Left ventricle myocardium inferior (tissue), 1 donor: Measurements from ENCODE around the gene FAU. TPM values are rescaled to one million over a fixed set of nuclear protein-coding genes. Genes with fewer than 3 reads are reported as not detected.
"Not testable (repeated sequence)": the region's sequence is repeated elsewhere in the genome, so short reads cannot be mapped to it uniquely, and the experiment has no call there.

Experiments
- DNase-seq: peaks from one replicate; pipeline ENCODE4 v3.0.0-alpha.2; 2020
- H3K27ac ChIP-seq: fragments of 200-600 bp; replicated peaks from 2 replicates; pipeline ENCODE4 v1.8.0; 2021
- H3K27me3 ChIP-seq: fragments of 200-600 bp; 2 replicates; pipeline ENCODE4 v1.8.0; 2021; ENCODE audit warnings: low read depth
- H3K36me3 ChIP-seq: fragments of 200-600 bp; 2 replicates; pipeline ENCODE4 v1.8.0; 2021
- H3K4me1 ChIP-seq: fragments of 200-600 bp; 2 replicates; pipeline ENCODE4 v1.8.0; 2021
- H3K4me3 ChIP-seq: fragments of 200-600 bp; 2 replicates; pipeline ENCODE4 v1.8.0; 2021; ENCODE audit warnings: mild to moderate bottlenecking, moderate library complexity
- H3K9me3 ChIP-seq: fragments of 200-600 bp; replicated peaks from 2 replicates; pipeline ENCODE4 v1.8.0; 2021
- intact Hi-C: fragments of 100-400 bp; cut with micrococcal nuclease; formaldehyde crosslinking; loops from one replicate; pipeline ENCODE4 v1.11.0; 2022
- total RNA-seq: library from RNA; stranded (reverse); fragmentation: NEBNext Ultra II Directional; extraction: Animal tissue kit (Norgen Biotek cat#: 25700); gene quantifications from one replicate; pipeline ENCODE4 v1.2.1, GENCODE V29; 2021
- TF ChIP-seq, protein P1 (sequence below): fragments of 200-600 bp; IDR thresholded peaks from 2 replicates; pipeline ENCODE4 v1.8.0; 2021; ENCODE audit warnings: antibody characterized with exemption, mild to moderate bottlenecking, borderline replicate concordance
- donor health status: DM: no; HTN: yes; CAD: no; lungs with severe emphysema.

Gene FAU
- total RNA-seq, 1 donor from 2014 or later = 629 TPM

- H3K4me3 ChIP-seq = no peak overlapping the region
- peaks cover 29% of the 10 kb centered on the region for H3K4me1 ChIP-seq
- TF ChIP-seq, protein P1, sequence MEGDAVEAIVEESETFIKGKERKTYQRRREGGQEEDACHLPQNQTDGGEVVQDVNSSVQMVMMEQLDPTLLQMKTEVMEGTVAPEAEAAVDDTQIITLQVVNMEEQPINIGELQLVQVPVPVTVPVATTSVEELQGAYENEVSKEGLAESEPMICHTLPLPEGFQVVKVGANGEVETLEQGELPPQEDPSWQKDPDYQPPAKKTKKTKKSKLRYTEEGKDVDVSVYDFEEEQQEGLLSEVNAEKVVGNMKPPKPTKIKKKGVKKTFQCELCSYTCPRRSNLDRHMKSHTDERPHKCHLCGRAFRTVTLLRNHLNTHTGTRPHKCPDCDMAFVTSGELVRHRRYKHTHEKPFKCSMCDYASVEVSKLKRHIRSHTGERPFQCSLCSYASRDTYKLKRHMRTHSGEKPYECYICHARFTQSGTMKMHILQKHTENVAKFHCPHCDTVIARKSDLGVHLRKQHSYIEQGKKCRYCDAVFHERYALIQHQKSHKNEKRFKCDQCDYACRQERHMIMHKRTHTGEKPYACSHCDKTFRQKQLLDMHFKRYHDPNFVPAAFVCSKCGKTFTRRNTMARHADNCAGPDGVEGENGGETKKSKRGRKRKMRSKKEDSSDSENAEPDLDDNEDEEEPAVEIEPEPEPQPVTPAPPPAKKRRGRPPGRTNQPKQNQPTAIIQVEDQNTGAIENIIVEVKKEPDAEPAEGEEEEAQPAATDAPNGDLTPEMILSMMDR = no peak
- no peaks in the 10 kb centered on the region for H3K27me3 ChIP-seq
- DNase-seq = no peak
- intact Hi-C loops = no loop called here
- no peaks in the 10 kb centered on the region for H3K9me3 ChIP-seq
- H3K36me3 ChIP-seq = peaks cover 73% of the 10 kb centered on the region
- no peak overlapping the region for H3K27ac ChIP-seq
These were observed 3.5 kb upstream of the FAU start for GRCh38 chr11:65125197-65126056.

- Histone ChIP-seq H3K36me3 (peaks cover 73% of the 10 kb centered on the region), H3K4me1 (peaks cover 37% of the 10 kb centered on the region), H3K27me3 (no peaks in the 10 kb centered on the region), H3K4me3 (no peak overlapping the region), H3K27ac (no peak overlapping the region), H3K9me3 (no peaks in the 10 kb centered on the region)
- TF ChIP-seq, protein P1 = no peak
- DNase-seq = no peak
- intact Hi-C loops = no loop called here
These were observed 2.7 kb upstream of the FAU start for GRCh38 chr11:65124480-65125196.

GRCh38 chr11:65121447-65121864 lies 478 bp downstream of the FAU start:
- Histone ChIP-seq H3K4me1 (peaks cover 54% of the 10 kb centered on the region), H3K9me3 (no peaks in the 10 kb centered on the region), H3K4me3 (peak overlapping the region; percentile 92), H3K27ac (peak overlapping the region; percentile 92), H3K36me3 (peaks cover 58% of the 10 kb centered on the region), H3K27me3 (no peaks in the 10 kb centered on the region)
- DNase-seq = peak; percentile 17
- TF ChIP-seq, protein P1 = no peak
- intact Hi-C loops = no loop called here

GRCh38 chr11:65120831-65121230 lies 1.1 kb downstream of the FAU start:
- H3K27me3 ChIP-seq = no peaks in the 10 kb centered on the region
- peaks cover 54% of the 10 kb centered on the region for H3K36me3 ChIP-seq
- no peaks in the 10 kb centered on the region for H3K9me3 ChIP-seq
- H3K27ac ChIP-seq = peak overlapping the region; percentile 92
- DNase-seq = no peak
- H3K4me1 ChIP-seq = peaks cover 60% of the 10 kb centered on the region
- intact Hi-C loops = no loop called here
- peak overlapping the region; percentile 92 for H3K4me3 ChIP-seq
- TF ChIP-seq, protein P1 = no peak

DNA sequence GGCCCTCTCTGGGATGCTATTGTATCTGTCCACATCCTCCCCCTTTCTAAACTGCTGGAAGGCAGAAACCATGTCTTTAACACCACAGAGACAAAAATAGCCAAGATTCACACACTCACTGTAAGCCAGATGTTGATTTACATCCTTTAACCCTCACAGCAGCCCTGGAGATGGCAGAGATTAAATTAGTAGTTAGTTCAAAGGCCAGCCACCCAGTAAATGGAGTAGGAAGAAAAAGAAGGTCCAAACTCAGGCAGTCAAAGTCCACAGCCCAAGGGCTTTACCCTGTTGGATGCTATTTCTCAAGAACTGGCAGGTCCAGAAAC lies 2.3 kb downstream of the FAU start:
- no peaks in the 10 kb centered on the region for H3K9me3 ChIP-seq
- peaks cover 54% of the 10 kb centered on the region for H3K36me3 ChIP-seq
- H3K27me3 ChIP-seq = no peaks in the 10 kb centered on the region
- DNase-seq = no peak
- H3K4me3 ChIP-seq = no peak overlapping the region
- intact Hi-C loops = no loop called here
- H3K27ac ChIP-seq = no peak overlapping the region
- TF ChIP-seq, protein P1 = no peak
- peaks cover 70% of the 10 kb centered on the region for H3K4me1 ChIP-seq

- DNase-seq, intact Hi-C loops, H3K4me3 ChIP-seq, H3K27me3 ChIP-seq, H3K9me3 ChIP-seq: not testable (repeated sequence)
- Histone ChIP-seq H3K27ac (peak overlapping the region; percentile 9), H3K4me1 (peaks cover 73% of the 10 kb centered on the region), H3K36me3 (peaks cover 49% of the 10 kb centered on the region)
These were observed 2.9 kb downstream of the FAU start for GRCh38 chr11:65118891-65119669.
